Omental fat pad (tissue), 4 donors: ENCODE measurements around the gene EEF2. TPM values are rescaled to one million over a fixed set of nuclear protein-coding genes. Genes with fewer than 3 reads are reported as not detected.
A peak's percentile ranks its signal among the peaks of the same experiment; 100 is the strongest.

ENCODE experiments used
- ATAC-seq: fragments of 150-250 bp; one replicate; pipeline ENCODE4 v1.9.1; 2016; ENCODE audit warnings: mild to moderate bottlenecking, moderate library complexity; ENCODE audit not compliant: low FRiP score
- DNase-seq: peaks from one replicate; pipeline ENCODE4 v3.0.0-alpha.2; 2019; ENCODE audit warnings: low spot score
- CTCF ChIP-seq, 3 donors: fragments of 450-650 bp; IDR thresholded peaks; one replicate each; pipeline ENCODE4 v1.5.1; 2016 to 2017; ENCODE audit warnings: antibody characterized with exemption in 3 of 3, mild to moderate bottlenecking in 3 of 3, moderate library complexity in 2 of 3
- total RNA-seq, 4 donors: library from RNA; depleted of rRNA; stranded (reverse); fragments of >200 nt; gene quantifications; one replicate each; pipeline ENCODE4 v1.1.0, GENCODE V29; 2016

Gene EEF2
- total RNA-seq = 1,000 to 10,000 TPM; 1,922 to 2,283 (median 2,030) TPM

DNA sequence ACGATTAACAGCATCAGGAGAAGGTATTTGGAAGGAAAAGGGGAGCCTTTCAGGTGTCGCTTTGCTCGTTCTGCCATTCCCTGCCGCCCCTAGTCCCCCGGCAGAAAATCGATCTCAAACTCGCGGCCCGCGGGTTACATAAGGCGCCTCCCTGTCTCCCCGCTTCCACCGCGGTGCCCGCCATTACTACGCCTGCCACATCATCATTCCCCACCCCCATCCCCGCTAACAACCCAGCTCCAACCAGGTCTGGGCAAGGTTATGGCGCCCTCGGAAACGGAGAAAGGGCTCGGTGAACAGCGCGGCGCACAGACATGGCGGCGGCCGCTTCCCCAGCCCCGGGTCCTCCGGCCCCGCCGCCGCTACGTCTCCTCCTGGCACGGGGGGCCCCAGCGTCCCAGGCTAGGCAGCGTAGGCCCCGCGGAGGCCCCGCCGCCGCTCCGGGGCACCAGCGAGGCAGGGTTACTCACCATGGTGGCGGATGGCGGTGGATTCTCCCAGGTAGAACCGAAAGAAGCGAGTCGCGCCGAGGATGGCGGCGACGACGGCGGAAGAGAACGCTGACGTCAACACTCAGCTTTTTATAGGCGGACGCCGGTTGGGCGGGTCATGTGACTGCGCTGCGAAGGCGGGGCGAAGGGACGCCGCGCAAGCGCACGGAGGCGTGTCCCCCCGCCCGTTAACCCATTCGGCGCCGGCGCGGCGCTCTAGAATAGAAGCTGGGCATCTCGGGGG, at the start of gene EEF2:
Gene EEF2 (minus strand): TSS at position 556 of the 735 bp plus-strand sequence. CDS start 83 bp downstream, at position 473.
- no peak for TF ChIP-seq CTCF (IDR thresholded peaks at IDR 0.05)
- peak; percentile 83 for DNase-seq
- peak; percentile 16 for ATAC-seq

GRCh38 chr19:4034048-4035017, 49.1 kb upstream of the EEF2 start:
- DNase-seq = no peak
- no peak for ATAC-seq
- TF ChIP-seq CTCF (IDR thresholded peaks at IDR 0.05) = no peak

DNA sequence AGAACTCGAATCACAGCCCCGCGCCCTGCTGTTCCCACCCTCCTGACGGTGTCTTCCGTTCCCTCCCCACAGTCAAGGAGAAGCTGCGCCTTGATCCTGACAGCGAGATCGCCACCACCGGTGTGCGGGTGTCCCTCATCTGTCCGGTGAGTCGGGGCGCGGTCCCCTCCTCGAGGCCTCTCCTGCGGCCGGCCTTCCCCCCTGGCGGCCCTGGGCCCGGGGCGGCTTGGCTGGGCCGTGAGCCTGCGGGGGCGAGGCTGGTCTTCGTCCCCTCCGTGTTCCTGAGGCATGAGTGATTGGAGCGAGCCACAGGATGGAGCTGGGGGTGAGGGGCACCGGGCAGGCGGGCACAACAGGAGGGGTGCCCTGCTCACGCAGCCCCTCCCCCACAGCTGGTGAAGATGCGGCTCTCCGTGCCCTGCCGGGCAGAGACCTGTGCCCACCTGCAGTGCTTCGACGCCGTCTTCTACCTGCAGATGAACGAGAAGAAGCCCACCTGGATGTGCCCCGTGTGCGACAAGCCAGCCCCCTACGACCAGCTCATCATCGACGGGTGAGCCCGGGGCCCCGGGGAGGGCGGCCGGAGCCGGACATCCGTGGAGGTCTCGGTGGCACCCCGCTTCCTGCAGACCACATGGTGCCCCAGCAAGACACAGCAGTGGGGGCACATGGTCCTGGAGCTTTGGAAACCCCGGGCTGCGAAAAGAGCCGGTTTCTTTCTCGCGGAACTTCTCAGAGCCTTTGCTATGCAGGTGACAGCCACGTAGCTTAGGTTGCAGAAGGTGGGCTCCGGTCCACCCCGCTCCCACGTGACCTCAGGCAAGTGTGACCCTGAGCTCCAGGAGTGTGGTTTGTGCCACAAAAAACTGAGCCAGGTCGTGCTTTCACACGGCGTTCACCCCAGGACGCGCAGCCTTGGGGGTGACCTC, 48.0 kb upstream of the EEF2 start:
- DNase-seq (no peak), ATAC-seq (no peak)
- no peak for TF ChIP-seq CTCF (IDR thresholded peaks at IDR 0.05)

GRCh38 chr19:4032436-4032835, 47.2 kb upstream of the EEF2 start:
- DNase-seq (no peak), ATAC-seq (no peak)
- no peak for TF ChIP-seq CTCF (IDR thresholded peaks at IDR 0.05)

DNA sequence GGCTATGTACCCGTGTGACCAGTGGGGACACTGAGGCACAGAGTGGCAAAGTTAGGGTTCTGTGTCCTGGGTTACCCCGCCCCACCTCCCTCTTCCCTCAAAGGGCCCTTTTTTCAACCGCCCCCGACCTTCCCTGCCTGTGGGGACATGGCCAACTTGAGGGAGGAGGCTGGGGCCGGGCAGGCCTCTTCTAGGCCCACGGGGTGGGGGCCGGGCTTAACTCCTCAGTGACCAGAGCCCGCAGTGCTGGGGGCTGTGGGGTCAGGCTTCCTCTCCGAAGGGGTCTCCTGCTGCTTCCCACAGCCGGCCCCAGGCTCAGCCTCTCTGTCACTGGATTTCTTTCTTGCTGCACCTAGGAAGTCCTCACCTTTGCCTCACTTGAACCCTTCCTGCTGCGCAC, 46.2 kb upstream of the EEF2 start:
- no peak for TF ChIP-seq CTCF (IDR thresholded peaks at IDR 0.05)
- ATAC-seq = no peak
- DNase-seq = no peak

DNA sequence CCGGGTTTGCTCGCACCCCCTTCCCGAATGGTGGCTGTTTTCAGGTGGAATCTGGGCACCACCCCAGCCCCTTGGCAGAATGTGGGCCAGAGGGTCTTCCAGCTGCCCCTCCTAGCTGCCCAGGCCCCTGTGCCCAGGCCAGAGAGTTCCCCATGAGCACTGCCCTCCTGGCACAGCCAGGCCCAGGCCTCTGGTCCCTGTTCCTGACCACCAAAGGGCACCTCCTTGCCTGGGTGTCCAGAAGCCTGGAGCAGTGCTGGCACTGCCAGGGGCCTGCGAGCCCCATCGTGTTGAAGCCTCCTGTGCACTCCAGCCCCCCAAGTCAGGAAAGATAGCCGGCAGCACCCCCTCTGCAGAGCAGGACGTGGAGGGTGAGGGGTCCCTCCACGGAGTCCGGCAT, 45.7 kb upstream of the EEF2 start:
- ATAC-seq (no peak), DNase-seq (no peak)
- TF ChIP-seq CTCF (IDR thresholded peaks at IDR 0.05) = no peak
